Thymus (tissue), 11 donors: ENCODE data around the gene BEST1. TPM values are rescaled to one million over a fixed set of nuclear protein-coding genes. Genes with fewer than 3 reads are reported as not detected.

Experiments used
- DNase-seq, 9 donors: peaks; one replicate each; pipeline ENCODE4 v3.0.0-alpha.2; 2013; ENCODE audit warnings: low spot score in 9 of 9, low read depth in 6 of 9, missing footprints in 1 of 9
- H3K27ac ChIP-seq, 2 donors: one replicate each; pipeline ENCODE4 v1.5.1; 2013; ENCODE audit warnings: control low read depth in 1 of 2, low read depth in 1 of 2, low read length in 1 of 2, mild to moderate bottlenecking in 1 of 2, moderate library complexity in 1 of 2
- H3K27me3 ChIP-seq, 2 donors: one replicate each; pipeline ENCODE4 v1.5.1; 2013; ENCODE audit warnings: low read length in 1 of 2; ENCODE audit not compliant: control insufficient read depth in 2 of 2, insufficient read depth in 1 of 2
- H3K36me3 ChIP-seq, 2 donors: one replicate each; pipeline ENCODE4 v1.5.1; 2013; ENCODE audit warnings: low read length in 1 of 2, mild to moderate bottlenecking in 1 of 2, moderate library complexity in 1 of 2; ENCODE audit not compliant: control insufficient read depth in 2 of 2, insufficient read depth in 2 of 2
- H3K4me1 ChIP-seq, 2 donors: one replicate each; pipeline ENCODE4 v1.5.1; 2013; ENCODE audit warnings: low read length in 2 of 2; ENCODE audit not compliant: control insufficient read depth in 2 of 2, insufficient read depth in 2 of 2
- H3K4me3 ChIP-seq, 2 donors: one replicate each; pipeline ENCODE4 v1.5.1; 2013; ENCODE audit warnings: low read length in 2 of 2, control low read depth in 1 of 2, mild to moderate bottlenecking in 1 of 2
- H3K9me3 ChIP-seq, 2 donors: one replicate each; pipeline ENCODE4 v1.5.1; 2013; ENCODE audit warnings: low read length in 1 of 2, mild to moderate bottlenecking in 1 of 2; ENCODE audit not compliant: control insufficient read depth in 2 of 2, insufficient read depth in 1 of 2
- WGBS: extraction: QIAGEN DNeasy Blood & Tissue Kit; methylation state at CpG from one replicate; pipeline ENCODE4 v1.1.7; 2013; 5-methylcytosine and 5-hydroxymethylcytosine counted together
- polyA plus RNA-seq: library from polyadenylated mRNA; stranded (reverse); fragments of 200-250 nt; gene quantifications from one replicate; pipeline ENCODE4 v1.2.3, GENCODE V29; 2013
- total RNA-seq: library from RNA; stranded (reverse); fragments of 120-200 nt; gene quantifications from one replicate; pipeline ENCODE4 v1.2.4, GENCODE V29; 2013
- donor health status: healthy.

BEST1 gene
- total and polyA plus RNA-seq, 2 donors, result 0.47 to 3.3 TPM

DNA sequence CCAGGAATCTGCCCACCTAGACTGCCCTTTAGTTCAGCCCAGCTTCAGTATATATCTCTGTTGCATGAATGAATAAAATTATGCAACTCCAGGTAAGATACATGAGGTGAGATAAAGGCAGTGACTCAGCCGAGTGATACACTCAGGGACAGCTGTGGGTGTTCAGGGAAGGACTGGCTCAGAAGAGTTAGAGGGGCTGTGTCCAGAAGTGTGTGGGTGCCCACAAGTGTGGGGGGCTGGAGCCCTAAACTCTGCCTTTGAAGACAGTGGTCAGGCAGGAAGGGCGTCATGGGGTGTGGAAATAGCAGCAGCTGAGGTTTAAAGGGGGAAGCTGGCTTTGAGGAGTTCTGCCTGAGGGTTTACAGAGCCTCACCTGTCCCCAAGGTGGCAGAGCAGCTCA, 9.0 kb downstream of the BEST1 start:
- Histone ChIP-seq H3K36me3 (peaks cover 9 to 14% of the 10 kb centered on the region in 2 donors), H3K27ac (no peak overlapping the region), H3K9me3 (no peaks in the 10 kb centered on the region), H3K4me1 (peaks cover 3 to 18% of the 10 kb centered on the region in 2 donors), H3K27me3 (peaks cover 12 to 28% of the 10 kb centered on the region in 2 donors), H3K4me3 (no peak overlapping the region)
- DNase-seq, result no peak
- 62% methylated on average over 2 of the region's 2 CpGs for WGBS

DNA sequence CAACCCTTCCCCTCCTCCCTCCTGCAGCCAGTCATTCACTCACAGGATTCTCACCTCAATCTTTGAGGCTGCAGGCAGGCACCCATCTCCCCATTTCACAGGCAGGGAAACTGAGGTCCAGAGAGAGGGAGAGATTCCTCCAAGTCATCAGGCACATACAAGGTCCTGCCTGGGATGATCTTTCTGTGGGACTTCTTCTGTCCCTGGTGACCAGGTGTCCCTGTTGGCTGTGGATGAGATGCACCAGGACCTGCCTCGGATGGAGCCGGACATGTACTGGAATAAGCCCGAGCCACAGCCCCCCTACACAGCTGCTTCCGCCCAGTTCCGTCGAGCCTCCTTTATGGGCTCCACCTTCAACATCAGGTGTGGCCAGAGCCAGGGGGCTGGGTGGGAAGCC, 9.5 kb downstream of the BEST1 start:
- Histone ChIP-seq H3K4me3 (no peak overlapping the region), H3K36me3 (peaks cover 12 to 19% of the 10 kb centered on the region in 2 donors), H3K4me1 (peaks cover 3 to 18% of the 10 kb centered on the region in 2 donors), H3K27ac (no peak overlapping the region), H3K27me3 (peaks cover 8 to 23% of the 10 kb centered on the region in 2 donors), H3K9me3 (no peaks in the 10 kb centered on the region)
- no peak for DNase-seq
- WGBS, result 95% methylated on average over 6 of the region's 6 CpGs

DNA sequence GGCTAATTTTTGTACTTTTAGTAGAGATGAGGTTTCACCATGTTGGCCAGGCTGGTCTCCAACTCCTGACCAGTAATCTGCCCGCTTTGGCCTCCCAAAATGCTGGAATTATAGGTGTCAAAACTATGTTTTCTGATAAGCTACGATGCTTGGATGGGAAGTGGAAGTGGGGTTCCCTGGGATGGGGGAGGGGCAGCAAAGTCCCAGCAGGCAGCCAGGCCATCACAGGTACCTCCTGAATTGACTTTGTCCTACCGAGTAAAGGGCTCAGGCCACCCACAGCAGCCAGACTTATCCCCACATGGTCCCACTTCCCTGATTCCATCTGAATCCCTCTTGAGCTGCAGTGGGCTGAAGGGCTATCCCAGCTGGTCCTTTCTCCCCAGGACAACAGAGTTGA, 10.4 kb downstream of the BEST1 start:
- no peak overlapping the region for H3K4me3 ChIP-seq
- WGBS, result 97% methylated on average over 3 of the region's 3 CpGs
- no peaks in the 10 kb centered on the region for H3K9me3 ChIP-seq
- no peak for DNase-seq
- H3K4me1 ChIP-seq, result peaks cover 5 to 18% of the 10 kb centered on the region in 2 donors
- no peak overlapping the region for H3K27ac ChIP-seq
- H3K27me3 ChIP-seq, result peaks cover 2 to 14% of the 10 kb centered on the region in 2 donors
- peaks cover 17 to 28% of the 10 kb centered on the region in 2 donors for H3K36me3 ChIP-seq

DNA sequence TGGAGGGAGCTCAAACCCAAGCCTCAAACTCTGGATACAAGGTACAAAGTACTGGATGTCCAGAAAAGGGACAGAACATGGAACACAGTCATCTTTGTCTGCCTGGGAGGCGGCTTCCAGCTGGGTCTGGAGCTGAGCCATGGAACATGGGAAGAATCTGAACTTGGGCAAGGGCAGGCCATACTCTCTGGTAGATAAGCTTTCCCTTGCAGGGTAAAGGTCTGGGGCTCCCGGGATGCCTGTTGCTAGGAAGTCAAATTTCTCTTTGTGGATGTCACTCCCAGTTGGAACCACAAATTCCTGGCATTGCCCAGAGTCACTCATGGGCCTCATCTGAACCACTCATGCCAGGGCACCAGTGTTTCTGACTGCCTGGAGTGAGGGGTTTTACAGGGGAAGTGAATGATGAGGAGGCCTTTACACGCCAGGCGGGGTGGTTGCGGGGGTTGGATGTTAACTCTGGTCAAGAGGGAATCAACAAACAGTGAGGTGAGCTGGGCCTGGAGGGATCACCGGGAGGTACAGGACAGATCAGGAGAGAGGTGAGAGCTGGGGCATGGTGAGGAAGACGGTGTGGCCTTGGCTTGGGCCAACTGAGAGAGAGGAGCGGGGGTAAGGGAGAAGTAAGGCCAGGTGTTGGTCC, 11.5 kb downstream of the BEST1 start:
- DNase-seq, result no peak
- peaks cover 17 to 29% of the 10 kb centered on the region in 2 donors for H3K36me3 ChIP-seq
- no peak overlapping the region for H3K4me3 ChIP-seq
- peaks cover 5 to 21% of the 10 kb centered on the region in 2 donors for H3K4me1 ChIP-seq
- 97% methylated on average over 8 of the region's 8 CpGs for WGBS
- H3K27me3 ChIP-seq, result peaks cover 0 to 3% of the 10 kb centered on the region in 2 donors
- H3K27ac ChIP-seq, result no peak overlapping the region
- no peaks in the 10 kb centered on the region for H3K9me3 ChIP-seq

DNA sequence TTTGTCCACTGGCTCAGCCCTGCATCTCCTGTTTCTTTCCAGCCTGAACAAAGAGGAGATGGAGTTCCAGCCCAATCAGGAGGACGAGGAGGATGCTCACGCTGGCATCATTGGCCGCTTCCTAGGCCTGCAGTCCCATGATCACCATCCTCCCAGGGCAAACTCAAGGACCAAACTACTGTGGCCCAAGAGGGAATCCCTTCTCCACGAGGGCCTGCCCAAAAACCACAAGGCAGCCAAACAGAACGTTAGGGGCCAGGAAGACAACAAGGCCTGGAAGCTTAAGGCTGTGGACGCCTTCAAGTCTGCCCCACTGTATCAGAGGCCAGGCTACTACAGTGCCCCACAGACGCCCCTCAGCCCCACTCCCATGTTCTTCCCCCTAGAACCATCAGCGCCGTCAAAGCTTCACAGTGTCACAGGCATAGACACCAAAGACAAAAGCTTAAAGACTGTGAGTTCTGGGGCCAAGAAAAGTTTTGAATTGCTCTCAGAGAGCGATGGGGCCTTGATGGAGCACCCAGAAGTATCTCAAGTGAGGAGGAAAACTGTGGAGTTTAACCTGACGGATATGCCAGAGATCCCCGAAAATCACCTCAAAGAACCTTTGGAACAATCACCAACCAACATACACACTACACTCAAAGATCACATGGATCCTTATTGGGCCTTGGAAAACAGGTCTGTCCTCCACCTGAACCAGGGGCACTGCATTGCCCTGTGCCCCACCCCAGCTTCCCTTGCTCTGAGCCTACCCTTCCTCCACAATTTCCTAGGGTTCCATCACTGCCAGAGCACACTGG, 12.3 kb downstream of the BEST1 start:
- no peaks in the 10 kb centered on the region for H3K27me3 ChIP-seq
- H3K4me1 ChIP-seq, result peaks cover 5 to 23% of the 10 kb centered on the region in 2 donors
- no peaks in the 10 kb centered on the region for H3K9me3 ChIP-seq
- H3K36me3 ChIP-seq, result peaks cover 17 to 29% of the 10 kb centered on the region in 2 donors
- no peak overlapping the region for H3K4me3 ChIP-seq
- H3K27ac ChIP-seq, result no peak overlapping the region
- 93% methylated on average over 12 of the region's 12 CpGs for WGBS
- no peak for DNase-seq

DNA sequence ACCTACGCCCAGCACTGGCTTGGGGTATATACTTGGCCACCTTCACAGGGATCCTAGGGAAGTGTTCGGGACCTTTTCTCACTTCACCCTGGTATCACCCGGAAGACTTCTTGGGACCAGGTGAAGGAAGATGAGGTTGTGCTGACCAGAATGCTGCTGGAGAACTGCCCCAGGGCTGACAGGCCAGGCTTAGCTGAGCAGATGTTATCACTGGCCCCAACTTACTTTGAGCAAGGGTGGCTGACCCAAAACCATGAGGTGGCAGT, 12.8 kb downstream of the BEST1 start:
- Histone ChIP-seq H3K27me3 (no peaks in the 10 kb centered on the region), H3K4me3 (no peak overlapping the region), H3K36me3 (peaks cover 17 to 29% of the 10 kb centered on the region in 2 donors), H3K4me1 (peaks cover 5 to 23% of the 10 kb centered on the region in 2 donors), H3K27ac (peak overlapping the region; percentile 34 to 38), H3K9me3 (no peaks in the 10 kb centered on the region)
- WGBS, result 98% methylated on average over 3 of the region's 3 CpGs
- DNase-seq, result no peak

DNA sequence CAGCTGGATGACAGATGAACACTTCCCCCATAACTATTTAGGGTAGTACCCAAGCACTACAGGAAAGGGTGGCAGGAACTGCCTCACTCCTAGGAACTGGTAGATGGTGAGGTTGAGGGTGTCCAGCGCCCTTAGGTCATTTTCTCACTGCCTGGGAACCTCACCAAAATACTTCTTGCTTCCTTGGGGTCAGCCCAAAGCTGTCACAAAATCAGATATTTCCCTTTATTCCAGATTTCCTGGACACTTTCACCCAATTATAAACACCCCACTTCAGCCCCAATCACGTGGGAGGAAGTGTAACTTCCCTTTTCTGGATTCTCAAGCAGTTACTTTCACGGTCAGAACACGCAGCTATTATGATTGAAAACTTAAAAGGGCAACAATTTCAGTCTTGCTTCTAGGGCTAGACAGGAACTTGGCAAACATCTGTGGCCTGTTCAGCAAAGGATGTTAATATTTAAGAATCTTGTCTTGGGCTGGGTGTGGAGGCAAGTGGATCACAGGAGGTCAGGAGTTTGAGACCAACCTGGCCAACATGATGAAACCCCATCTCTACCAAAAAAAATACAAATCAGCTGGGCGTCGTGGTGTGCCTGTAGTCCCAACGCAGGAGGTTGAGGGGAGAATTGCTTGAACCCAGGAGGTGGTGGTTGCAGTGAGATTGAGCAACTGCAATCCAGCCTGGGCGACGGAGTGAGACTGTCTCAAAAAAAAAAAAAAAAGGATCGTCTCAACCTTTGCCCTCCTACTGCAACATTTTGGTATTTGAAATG, 13.3 kb downstream of the BEST1 start:
- Histone ChIP-seq H3K4me1 (peaks cover 5 to 27% of the 10 kb centered on the region in 2 donors), H3K27me3 (no peaks in the 10 kb centered on the region), H3K4me3 (no peak overlapping the region), H3K27ac (peak overlapping the region; percentile 34 to 38), H3K36me3 (peaks cover 17 to 29% of the 10 kb centered on the region in 2 donors), H3K9me3 (no peaks in the 10 kb centered on the region)
- no peak for DNase-seq
- WGBS, result 31% methylated on average over 10 of the region's 10 CpGs

DNA sequence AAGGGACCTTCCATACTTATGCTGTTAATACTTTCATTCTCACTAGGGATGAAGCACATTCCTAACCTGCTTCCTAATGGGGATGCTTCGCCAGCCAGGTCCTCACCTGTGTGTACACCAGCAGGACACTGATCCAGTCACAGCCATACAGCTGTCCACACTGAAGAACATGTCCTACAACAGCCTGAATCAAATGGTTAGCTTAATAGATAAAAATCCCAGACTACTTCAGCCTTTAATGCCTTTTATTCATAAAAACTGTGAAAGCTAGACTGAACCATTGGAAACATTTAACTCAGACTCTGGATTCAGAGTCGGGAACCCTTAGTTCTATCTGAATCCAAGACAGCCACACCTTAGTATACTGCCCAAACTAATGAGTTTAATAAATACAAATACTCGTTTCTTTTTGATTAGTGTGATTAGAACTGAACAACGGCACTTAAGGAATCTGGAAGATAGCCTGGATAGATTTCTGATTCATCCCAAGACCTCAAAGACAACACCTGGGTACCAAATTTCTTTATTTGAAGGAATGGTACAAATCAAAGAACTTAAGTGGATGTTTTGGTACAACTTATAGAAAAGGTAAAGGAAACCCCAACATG, 14.0 kb downstream of the BEST1 start:
- Histone ChIP-seq H3K27ac (no peak overlapping the region), H3K27me3 (no peaks in the 10 kb centered on the region), H3K36me3 (peaks cover 17 to 29% of the 10 kb centered on the region in 2 donors), H3K9me3 (no peaks in the 10 kb centered on the region), H3K4me1 (peaks cover 8 to 34% of the 10 kb centered on the region in 2 donors), H3K4me3 (no peak overlapping the region)
- 96% methylated on average over 4 of the region's 4 CpGs for WGBS
- no peak for DNase-seq
